Body of pancreas (tissue), 4 donors: Measurements from ENCODE around the gene ZSCAN31.

Experiments
- POLR2A ChIP-seq, 3 donors: fragments of 450-650 bp; IDR thresholded peaks; one replicate each; pipeline ENCODE4 v1.6.1; 2016; ENCODE audit warnings: antibody characterized with exemption in 3 of 3, mild to moderate bottlenecking in 2 of 3
- TF ChIP-seq, protein P1 (sequence below), 7 experiments: fragments of 450-650 bp in 4 of 7; fragments of 200-600 bp in 3 of 7; sonication (generic) in 3 of 7; IDR thresholded peaks; one replicate each; pipeline ENCODE4 v1.5.1; 2016 to 2019; ENCODE audit warnings: antibody characterized with exemption in 7 of 7

DNA sequence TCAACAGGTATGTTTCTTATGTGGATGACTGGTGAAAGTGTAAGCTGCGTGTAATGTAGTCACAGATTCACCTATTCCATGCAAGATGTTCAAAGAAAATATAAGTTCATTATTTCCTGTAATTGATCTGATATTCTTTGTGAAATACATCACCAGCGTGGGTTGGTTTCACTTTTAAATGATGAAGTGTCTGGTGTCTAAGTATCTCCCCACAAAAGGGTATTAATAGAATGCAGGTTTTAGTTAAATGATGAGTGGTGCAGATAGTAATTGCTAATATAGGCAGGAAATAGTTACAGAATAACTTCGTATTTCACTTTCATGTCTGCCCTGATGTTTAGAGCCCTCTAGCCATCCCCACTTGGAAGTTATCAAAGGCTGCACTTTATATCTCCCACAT is 32.4 kb downstream of the ZSCAN31 start:
- TF ChIP-seq, protein P1, sequence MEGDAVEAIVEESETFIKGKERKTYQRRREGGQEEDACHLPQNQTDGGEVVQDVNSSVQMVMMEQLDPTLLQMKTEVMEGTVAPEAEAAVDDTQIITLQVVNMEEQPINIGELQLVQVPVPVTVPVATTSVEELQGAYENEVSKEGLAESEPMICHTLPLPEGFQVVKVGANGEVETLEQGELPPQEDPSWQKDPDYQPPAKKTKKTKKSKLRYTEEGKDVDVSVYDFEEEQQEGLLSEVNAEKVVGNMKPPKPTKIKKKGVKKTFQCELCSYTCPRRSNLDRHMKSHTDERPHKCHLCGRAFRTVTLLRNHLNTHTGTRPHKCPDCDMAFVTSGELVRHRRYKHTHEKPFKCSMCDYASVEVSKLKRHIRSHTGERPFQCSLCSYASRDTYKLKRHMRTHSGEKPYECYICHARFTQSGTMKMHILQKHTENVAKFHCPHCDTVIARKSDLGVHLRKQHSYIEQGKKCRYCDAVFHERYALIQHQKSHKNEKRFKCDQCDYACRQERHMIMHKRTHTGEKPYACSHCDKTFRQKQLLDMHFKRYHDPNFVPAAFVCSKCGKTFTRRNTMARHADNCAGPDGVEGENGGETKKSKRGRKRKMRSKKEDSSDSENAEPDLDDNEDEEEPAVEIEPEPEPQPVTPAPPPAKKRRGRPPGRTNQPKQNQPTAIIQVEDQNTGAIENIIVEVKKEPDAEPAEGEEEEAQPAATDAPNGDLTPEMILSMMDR (IDR thresholded peaks at IDR 0.05): no peak
- no peak for TF ChIP-seq POLR2A (IDR thresholded peaks at IDR 0.05)
